ENCODE measurements around the gene RAI1.

RAI1 gene

DNA sequence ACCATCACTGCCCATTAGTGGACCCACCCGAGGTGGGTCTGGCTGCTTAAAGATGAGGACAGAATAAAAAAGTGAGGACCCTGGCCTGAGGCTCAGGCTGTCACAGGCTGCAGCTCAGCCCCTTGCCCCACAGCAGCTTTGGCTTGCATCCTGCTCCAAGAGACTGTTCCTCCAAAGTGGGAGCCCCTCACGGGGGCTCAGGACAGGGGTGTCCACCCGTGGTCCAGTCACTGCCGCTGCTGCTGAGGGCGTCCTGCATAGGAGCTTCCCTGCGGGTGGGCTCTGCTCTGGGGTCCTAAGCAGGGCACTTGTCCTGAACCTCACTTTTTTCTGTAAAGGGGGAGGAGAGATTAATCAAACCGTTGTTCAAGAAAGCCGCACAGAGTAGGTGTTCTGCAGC, 107.7 kb downstream of the RAI1 start:
- no peak for DNase-seq

- DNase-seq, result no peak
Measured at GRCh38 chr17:17789410-17789809, 108.2 kb downstream of the RAI1 start.

GRCh38 chr17:17789828-17790636, 108.8 kb downstream of the RAI1 start:
- DNase-seq, result no peak

DNA sequence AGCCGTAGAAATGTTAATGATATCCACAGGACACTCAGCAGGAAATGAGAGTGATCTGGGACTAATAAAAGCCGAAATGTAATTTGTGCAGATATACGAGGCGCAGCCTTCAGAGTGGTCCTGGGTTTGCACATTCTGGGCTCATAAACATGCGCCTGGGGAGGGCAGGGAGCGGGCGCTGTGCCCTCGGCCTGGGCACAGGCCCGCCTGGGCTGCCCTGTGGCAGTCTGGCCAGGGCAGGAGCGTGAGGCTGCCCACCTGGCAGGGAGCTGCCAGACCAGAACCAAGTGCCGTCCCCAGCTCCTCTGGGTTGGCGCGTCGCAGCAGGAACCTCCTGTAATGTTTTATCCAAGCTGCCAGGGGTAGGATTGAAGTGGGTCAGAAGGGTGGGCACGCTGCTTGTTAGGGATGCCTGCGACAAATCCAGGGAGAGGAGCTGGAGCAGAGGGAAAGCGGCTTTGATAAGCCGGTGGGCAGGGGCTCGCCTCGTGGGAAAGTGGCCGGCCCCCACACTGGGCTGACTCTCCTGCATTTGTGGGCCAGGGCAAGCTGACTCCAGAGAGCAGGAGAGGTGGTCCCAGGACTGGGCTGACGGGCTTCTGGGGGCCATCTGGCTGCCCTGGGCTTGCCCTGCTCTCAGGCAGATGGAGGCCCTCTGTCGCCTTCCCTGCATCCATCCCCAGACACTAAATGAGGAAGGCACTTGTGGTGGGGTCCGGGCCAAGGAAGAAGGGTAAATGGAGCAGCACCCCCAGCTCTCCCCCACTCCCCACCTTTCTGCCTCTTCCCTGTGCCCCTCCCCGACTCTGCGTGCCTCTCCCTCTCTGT, 109.6 kb downstream of the RAI1 start:
- DNase-seq, result no peak

GRCh38 chr17:17792037-17792550, 110.8 kb downstream of the RAI1 start:
- no peak for DNase-seq

GRCh38 chr17:17792551-17793377, 111.5 kb downstream of the RAI1 start:
- DNase-seq, result peak; percentile 61

DNA sequence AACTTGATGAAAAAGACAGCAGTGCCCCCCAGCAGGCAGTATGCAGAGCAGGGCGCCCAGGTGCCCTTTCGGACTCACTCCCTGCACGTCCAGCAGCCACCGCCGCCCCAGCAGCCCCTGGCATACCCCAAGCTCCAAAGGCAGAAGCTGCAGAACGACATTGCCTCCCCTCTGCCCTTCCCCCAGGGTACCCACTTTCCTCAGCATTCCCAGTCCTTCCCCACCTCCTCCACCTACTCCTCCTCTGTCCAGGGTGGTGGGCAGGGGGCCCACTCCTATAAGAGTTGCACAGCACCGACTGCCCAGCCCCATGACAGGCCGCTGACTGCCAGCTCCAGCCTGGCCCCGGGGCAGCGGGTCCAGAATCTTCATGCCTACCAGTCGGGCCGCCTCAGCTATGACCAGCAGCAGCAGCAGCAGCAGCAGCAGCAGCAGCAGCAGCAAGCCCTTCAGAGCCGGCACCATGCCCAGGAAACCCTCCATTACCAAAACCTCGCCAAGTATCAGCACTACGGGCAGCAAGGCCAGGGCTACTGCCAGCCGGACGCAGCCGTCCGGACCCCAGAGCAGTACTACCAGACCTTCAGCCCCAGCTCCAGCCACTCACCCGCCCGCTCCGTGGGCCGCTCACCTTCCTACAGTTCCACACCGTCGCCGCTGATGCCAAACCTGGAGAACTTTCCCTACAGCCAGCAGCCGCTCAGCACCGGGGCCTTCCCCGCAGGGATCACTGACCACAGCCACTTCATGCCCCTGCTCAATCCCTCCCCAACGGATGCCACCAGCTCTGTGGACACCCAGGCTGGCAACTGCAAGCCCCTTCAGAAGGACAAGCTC, 112.3 kb downstream of the RAI1 start:
- DNase-seq, result no peak

GRCh38 chr17:17794382-17794781, 113.1 kb downstream of the RAI1 start:
- no peak for DNase-seq

- no peak for DNase-seq
Measured at GRCh38 chr17:17795296-17795695, 114.0 kb downstream of the RAI1 start.

DNA sequence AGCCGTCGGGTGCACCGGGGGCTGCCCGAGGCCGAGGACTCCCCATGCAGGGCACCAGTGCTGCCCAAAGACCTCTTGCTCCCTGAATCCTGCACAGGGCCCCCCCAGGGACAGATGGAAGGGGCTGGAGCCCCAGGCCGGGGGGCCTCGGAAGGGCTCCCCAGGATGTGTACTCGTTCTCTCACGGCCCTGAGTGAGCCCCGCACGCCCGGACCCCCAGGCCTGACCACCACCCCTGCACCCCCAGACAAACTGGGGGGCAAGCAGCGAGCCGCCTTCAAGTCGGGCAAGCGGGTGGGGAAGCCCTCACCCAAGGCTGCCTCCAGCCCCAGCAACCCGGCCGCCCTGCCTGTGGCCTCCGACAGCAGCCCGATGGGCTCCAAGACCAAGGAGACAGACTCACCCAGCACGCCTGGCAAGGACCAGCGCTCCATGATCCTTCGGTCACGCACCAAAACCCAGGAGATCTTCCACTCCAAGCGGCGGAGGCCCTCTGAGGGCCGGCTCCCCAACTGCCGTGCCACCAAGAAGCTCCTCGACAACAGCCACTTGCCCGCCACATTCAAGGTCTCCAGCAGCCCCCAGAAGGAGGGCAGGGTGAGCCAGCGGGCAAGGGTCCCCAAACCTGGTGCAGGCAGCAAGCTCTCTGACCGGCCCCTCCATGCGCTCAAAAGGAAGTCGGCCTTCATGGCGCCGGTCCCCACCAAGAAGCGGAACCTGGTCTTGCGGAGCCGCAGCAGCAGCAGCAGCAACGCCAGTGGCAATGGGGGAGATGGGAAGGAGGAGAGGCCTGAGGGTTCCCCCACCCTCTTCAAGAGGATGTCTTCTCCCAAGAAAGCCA, 114.9 kb downstream of the RAI1 start:
- no peak for DNase-seq

- no peak for DNase-seq
Measured at GRCh38 chr17:17796787-17797061, 115.5 kb downstream of the RAI1 start.

GRCh38 chr17:17797119-17797809, 116.0 kb downstream of the RAI1 start:
- DNase-seq, result no peak

DNA sequence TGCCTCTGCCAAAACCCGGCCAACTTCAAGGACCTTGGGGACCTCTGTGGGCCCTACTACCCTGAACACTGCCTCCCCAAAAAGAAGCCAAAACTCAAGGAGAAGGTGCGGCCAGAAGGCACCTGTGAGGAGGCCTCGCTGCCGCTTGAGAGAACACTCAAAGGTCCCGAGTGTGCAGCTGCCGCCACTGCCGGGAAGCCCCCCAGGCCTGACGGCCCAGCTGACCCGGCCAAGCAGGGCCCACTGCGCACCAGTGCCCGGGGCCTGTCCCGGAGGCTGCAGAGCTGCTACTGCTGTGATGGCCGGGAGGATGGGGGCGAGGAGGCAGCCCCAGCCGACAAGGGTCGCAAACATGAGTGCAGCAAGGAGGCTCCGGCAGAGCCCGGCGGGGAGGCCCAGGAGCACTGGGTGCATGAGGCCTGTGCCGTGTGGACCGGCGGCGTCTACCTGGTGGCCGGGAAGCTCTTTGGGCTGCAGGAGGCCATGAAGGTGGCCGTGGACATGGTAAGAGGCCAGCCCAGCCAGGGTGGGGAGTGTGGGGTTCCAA, 116.8 kb downstream of the RAI1 start:
- no peak for DNase-seq

DNA sequence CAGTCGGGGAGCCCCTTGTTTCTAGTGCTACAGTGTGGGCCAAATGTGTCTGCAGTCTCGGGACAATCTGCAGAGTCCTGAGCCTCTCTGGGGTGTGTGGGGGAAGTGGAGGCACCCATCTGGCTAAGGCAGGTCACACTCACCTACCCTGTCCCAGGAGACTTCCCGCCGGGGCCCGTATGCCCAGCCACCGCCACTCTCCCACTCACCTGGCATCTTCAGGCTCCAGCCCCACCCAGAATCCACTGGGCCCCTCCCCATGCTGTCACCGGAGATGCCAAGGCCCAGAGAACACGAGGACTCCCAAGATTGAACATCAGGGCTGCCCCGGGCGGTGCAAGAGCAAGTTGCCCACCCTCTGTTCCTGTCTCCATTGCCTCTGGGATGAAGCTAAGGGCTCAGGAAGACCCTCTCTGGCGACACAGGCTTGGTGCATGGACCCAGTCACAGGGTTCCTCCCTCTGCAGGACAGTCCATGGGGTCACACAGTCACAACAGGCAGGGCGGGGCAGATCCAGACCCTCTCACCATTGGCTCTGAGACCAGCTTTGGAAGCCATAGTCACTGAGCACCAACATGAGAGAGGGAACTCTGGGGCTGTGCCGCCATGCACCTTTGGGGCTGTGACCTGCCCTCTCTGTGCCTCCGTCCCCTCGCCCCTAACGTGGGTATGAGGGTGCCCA, 117.5 kb downstream of the RAI1 start:
- DNase-seq, result no peak

GRCh38 chr17:17800504-17801021, 119.3 kb downstream of the RAI1 start:
- no peak for DNase-seq

GRCh38 chr17:17801800-17802481, 120.7 kb downstream of the RAI1 start:
- DNase-seq, result no peak

- DNase-seq, result no peak
Measured at GRCh38 chr17:17804007-17804406, 122.7 kb downstream of the RAI1 start.

DNA sequence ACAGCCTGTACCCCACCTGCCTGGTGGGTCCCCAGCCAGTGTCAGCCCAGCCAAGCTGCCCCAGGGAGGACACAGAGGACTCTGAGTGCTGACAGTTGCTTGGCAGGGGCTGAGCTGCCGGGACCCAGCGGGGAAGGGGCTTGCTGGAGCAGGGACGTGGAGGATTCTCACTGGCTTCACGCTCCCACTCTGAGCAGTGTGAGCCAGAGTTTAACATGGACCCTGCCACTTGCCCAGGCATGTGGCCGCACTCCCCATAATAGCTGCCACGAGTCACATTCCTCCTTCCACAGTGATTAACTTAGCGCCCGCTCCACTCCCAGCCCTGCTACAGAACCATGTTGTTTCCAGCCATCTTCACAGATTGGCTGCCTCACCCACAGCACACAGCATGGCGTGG, 124.3 kb downstream of the RAI1 start:
- no peak for DNase-seq

DNA sequence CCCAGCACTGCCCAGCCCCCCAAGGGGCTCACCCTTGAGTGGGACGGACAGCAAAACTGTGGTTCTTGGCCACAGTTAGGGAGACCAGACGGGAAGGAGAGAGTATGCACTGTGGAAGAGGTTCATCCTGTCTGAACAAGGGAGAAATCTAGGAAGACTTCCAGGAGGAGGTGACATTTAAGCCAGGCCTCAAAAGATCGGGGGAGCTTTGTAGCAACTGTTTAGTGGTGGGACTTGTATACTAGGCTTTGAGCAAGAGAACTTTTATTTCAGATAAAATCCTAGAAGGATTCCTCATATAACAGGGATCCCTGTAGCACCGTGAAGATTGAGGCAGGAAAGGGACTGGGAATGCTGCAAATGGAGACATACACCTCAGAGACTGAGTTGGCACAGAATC, 124.8 kb downstream of the RAI1 start:
- no peak for DNase-seq

Measured in activated CD4-positive, alpha-beta T cell treated with anti-CD3 and anti-CD28 coated beads for 48 hours (primary cell).